Endothelial cell of umbilical vein (primary cell): Measurements from ENCODE around the gene CFLAR. TPM values are rescaled to one million over a fixed set of nuclear protein-coding genes. Genes with fewer than 3 reads are reported as not detected.

Experiments used
- BruUV-seq: library from RNA; stranded (reverse); fragments of 400-500 nt; replicated peaks from 2 replicates; lab custom pipeline; 2021; lab: Mats Ljungman, UMichigan
- CTCF ChIA-PET: fragments of 300-600, 350-600 bp; sonication (Branson Sonifier 250); formaldehyde crosslinking; loops from one replicate; lab custom pipeline; 2021; ENCODE audit warnings: antibody characterized with exemption, inconsistent platforms; lab: Charles Lee
- POLR2A ChIA-PET: fragments of 300-600, 350-600 bp; sonication (Branson Sonifier 250); formaldehyde crosslinking; loops from one replicate; lab custom pipeline; 2021; ENCODE audit warnings: antibody characterized with exemption, inconsistent platforms; lab: Charles Lee
- DNase-seq: peaks from one replicate; pipeline ENCODE4 v3.0.0-alpha.2; 2011; ENCODE audit warnings: low read depth, low spot score
- FAIRE-seq: peaks from 2 replicates; lab custom pipeline; 2011; peaks lifted over from hg19 to GRCh38; lab: Jason Lieb, UNC
- H2AFZ ChIP-seq: 2 replicates; pipeline ENCODE4 v1.6.0; 2012; ENCODE audit warnings: low read depth, low read length, control low read depth, inconsistent platforms
- H3K27ac ChIP-seq: 2 replicates; pipeline ENCODE4 v1.5.1; 2011; ENCODE audit warnings: low read depth, mild to moderate bottlenecking, control low read depth, low read length, moderate library complexity; ENCODE audit not compliant: insufficient read depth
- H3K27me3 ChIP-seq, 2 experiments: 2 replicates each; pipeline versions ENCODE4 v1.6.0 to v1.6.1; 2011; ENCODE audit warnings: low read length in 2 of 2, mixed read lengths in 1 of 2; ENCODE audit not compliant: control insufficient read depth in 2 of 2, insufficient read depth in 2 of 2
- H3K36me3 ChIP-seq, 2 experiments: 2 replicates in 1 of 2; 3 replicates in 1 of 2; pipeline ENCODE4 v1.5.1; 2011; ENCODE audit warnings: low read length in 2 of 2, mild to moderate bottlenecking in 1 of 2, moderate library complexity in 1 of 2; ENCODE audit not compliant: control insufficient read depth in 2 of 2, insufficient read depth in 2 of 2; ENCODE audit errors: extremely low read depth in 1 of 2
- H3K4me1 ChIP-seq: 3 replicates; pipeline ENCODE4 v1.5.1; 2011; ENCODE audit warnings: mild to moderate bottlenecking, low read length; ENCODE audit not compliant: control insufficient read depth, insufficient read depth; ENCODE audit errors: extremely low read depth
- H3K4me2 ChIP-seq: 2 replicates; pipeline ENCODE4 v1.6.1; 2011; ENCODE audit warnings: low read length, control low read depth, mixed read lengths; ENCODE audit not compliant: insufficient read depth
- H3K4me3 ChIP-seq, 3 experiments: fragments of 200-600 bp in 1 of 3; sonication (generic), shearing (Covaris generic) in 1 of 3; replicated peaks in 1 of 3; 2 replicates each; pipeline ENCODE4 v1.5.1; 2011 to 2016; ENCODE audit warnings: control low read depth in 3 of 3, low read length in 3 of 3, mild to moderate bottlenecking in 2 of 3, inconsistent platforms in 1 of 3, low read depth in 1 of 3, moderate library complexity in 1 of 3; ENCODE audit not compliant: insufficient read depth in 1 of 3
- H3K79me2 ChIP-seq: 2 replicates; pipeline ENCODE4 v1.6.0; 2012; ENCODE audit warnings: low read length, inconsistent platforms; ENCODE audit not compliant: control insufficient read depth, insufficient read depth
- H3K9ac ChIP-seq: replicated peaks from 2 replicates; pipeline ENCODE3; 2011; ENCODE audit warnings: low read length, control low read depth; ENCODE audit not compliant: insufficient read depth; ENCODE audit errors: extremely low read depth
- H3K9me1 ChIP-seq: replicated peaks from 3 replicates; pipeline ENCODE4 v1.6.0; 2011; ENCODE audit warnings: mild to moderate bottlenecking, low read length; ENCODE audit not compliant: control insufficient read depth, insufficient read depth; ENCODE audit errors: extremely low read depth
- H3K9me3 ChIP-seq: replicated peaks from 2 replicates; pipeline ENCODE4 v1.5.1; 2012; ENCODE audit warnings: low read length, inconsistent platforms; ENCODE audit not compliant: control insufficient read depth, insufficient read depth
- H4K20me1 ChIP-seq: replicated peaks from 2 replicates; pipeline ENCODE3; 2011; ENCODE audit warnings: mild to moderate bottlenecking, low read length; ENCODE audit not compliant: control insufficient read depth, insufficient read depth; ENCODE audit errors: extremely low read depth
- CTCF ChIP-seq, 2 donors: IDR thresholded peaks; 1 replicate in 1 of 2; 2 replicates in 1 of 2; pipeline ENCODE4 v1.5.1; 2011; ENCODE audit warnings: low read length in 2 of 2, mild to moderate bottlenecking in 2 of 2, moderate library complexity in 2 of 2, control low read depth in 1 of 2, inconsistent platforms in 1 of 2, low read depth in 1 of 2; ENCODE audit not compliant: insufficient read depth in 1 of 2; ENCODE audit errors: extremely low read depth in 1 of 2
- EZH2 ChIP-seq: IDR thresholded peaks from 2 replicates; pipeline ENCODE4 v1.6.1; 2012; ENCODE audit warnings: borderline replicate concordance, low read depth, mild to moderate bottlenecking, moderate library complexity, low read length, inconsistent platforms; ENCODE audit not compliant: severe bottlenecking
- FOS ChIP-seq: IDR thresholded peaks from 2 replicates; pipeline ENCODE4 v1.6.1; 2011; ENCODE audit warnings: mild to moderate bottlenecking, low read length, moderate library complexity, borderline replicate concordance; ENCODE audit not compliant: insufficient read depth
- GATA2 ChIP-seq: IDR thresholded peaks from 2 replicates; pipeline ENCODE4 v1.7.0; 2011; ENCODE audit warnings: low read depth, mild to moderate bottlenecking, moderate library complexity, mixed read lengths, low read length; ENCODE audit not compliant: insufficient read length, insufficient read depth
- JUN ChIP-seq: IDR thresholded peaks from 2 replicates; pipeline ENCODE4 v1.6.1; 2011; ENCODE audit warnings: borderline replicate concordance, low read depth; ENCODE audit not compliant: insufficient read length, insufficient read depth
- MAX ChIP-seq: IDR thresholded peaks from 2 replicates; pipeline ENCODE4 v1.6.1; 2011; ENCODE audit not compliant: insufficient read depth, insufficient read length
- MYC ChIP-seq: IDR thresholded peaks from one replicate; pipeline ENCODE4 v1.6.1; 2011; ENCODE audit warnings: mild to moderate bottlenecking, low read depth, low read length
- POLR2A ChIP-seq: IDR thresholded peaks from 2 replicates; pipeline ENCODE4 v1.6.1; 2012; ENCODE audit warnings: low read depth, mild to moderate bottlenecking, control low read depth, low read length
- POLR2AphosphoS5 ChIP-seq: IDR thresholded peaks from 2 replicates; pipeline ENCODE4 v1.6.1; 2012; ENCODE audit warnings: low read depth, mild to moderate bottlenecking, control low read depth, low read length, moderate library complexity; ENCODE audit not compliant: insufficient read depth
- dilution Hi-C: fragments of 300-500 bp; cut with MboI; formaldehyde crosslinking; loops from one replicate; pipeline ENCODE4 v1.15.0; 2019; ENCODE audit warnings: low sequenced_read_pairs; ENCODE audit not compliant: extremely low pct_ligation_motif_present
- intact Hi-C: fragments of 100-400 bp; cut with micrococcal nuclease; formaldehyde crosslinking; loops from one replicate; pipeline ENCODE4 v1.10.0; 2022
- polyA plus RNA-seq, 4 experiments: library from polyadenylated mRNA; depleted of rRNA in 3 of 4; stranded (reverse) in 3 of 4; unstranded in 1 of 4; fragments of >200 nt; gene quantifications; 2 replicates each; pipeline versions ENCODE4 v1.2.1 to v1.2.3, GENCODE V29; 2011 to 2012; ENCODE audit warnings: missing spikeins in 1 of 4
- total RNA-seq: library from RNA; stranded (reverse); gene quantifications from 2 replicates; pipeline ENCODE4 v1.2.3, GENCODE V29; 2021

Gene CFLAR
- total and polyA plus RNA-seq, 2 donors (not counting 3 experiments of a cell fraction or from before 2014, with no cell fraction given), result 104 to 260 TPM

- DNase-seq (no peak), FAIRE-seq (no peak)
- no peaks in the 10 kb centered on the region for H4K20me1 ChIP-seq
- no peak overlapping the region for H2AFZ ChIP-seq
- ChIA-PET CTCF (interaction anchor here (1.7 to 3.0 kb wide), 4 partner anchors 10 to 67 kb away, joined by 4 to 7 read pairs (median 7); no protein-coding TSS in a partner anchor), POLR2A (no interaction called here)
- no peaks in the 10 kb centered on the region for H3K36me3 ChIP-seq
- BruUV-seq, result no TSS peak
- no peak overlapping the region for H3K9ac ChIP-seq
- H3K9me3 ChIP-seq, result no peaks in the 10 kb centered on the region
- H3K4me3 ChIP-seq, result no peak overlapping the region
- H3K27me3 ChIP-seq, result no peaks in the 10 kb centered on the region
- no peaks in the 10 kb centered on the region for H3K9me1 ChIP-seq
- TF ChIP-seq JUN, result no peak
- peaks cover 13% of the 10 kb centered on the region for H3K4me1 ChIP-seq
- H3K79me2 ChIP-seq, result peaks cover 2% of the 10 kb centered on the region
- intact Hi-C loops (no loop called here), dilution Hi-C loops (no loop called here)
- no peak overlapping the region for H3K4me2 ChIP-seq
- H3K27ac ChIP-seq, result no peak overlapping the region
Observed at GRCh38 chr2:201110615-201111014, 5.3 kb upstream of the CFLAR start.

- CTCF ChIA-PET, result interaction anchor here (1.7 to 3.0 kb wide), 4 partner anchors 10 to 66 kb away, joined by 4 to 7 read pairs (median 7); no protein-coding TSS in a partner anchor
- TF ChIP-seq POLR2A (no peak), EZH2 (no peak), MAX (no peak), FOS (no peak), MYC (no peak), JUN (no peak), POLR2AphosphoS5 (no peak), CTCF (IDR thresholded peaks at IDR 0.05; ENCODE audit: extremely low read depth in 1 of 2, insufficient read depth in 1 of 2, low read depth in 1 of 2, low read length in 2 of 2) (no peak), GATA2 (no peak)
- Histone ChIP-seq H3K4me2 (no peak overlapping the region), H3K27me3 (no peaks in the 10 kb centered on the region), H3K9me3 (no peaks in the 10 kb centered on the region), H3K4me3 (no peak overlapping the region), H3K4me1 (peaks cover 17% of the 10 kb centered on the region), H3K36me3 (no peaks in the 10 kb centered on the region), H2AFZ (no peak overlapping the region), H3K27ac (no peak overlapping the region), H3K9ac (no peak overlapping the region), H3K79me2 (peaks cover 2% of the 10 kb centered on the region), H3K9me1 (no peaks in the 10 kb centered on the region), H4K20me1 (no peaks in the 10 kb centered on the region)
- DNase-seq (no peak), FAIRE-seq (no peak)
- no TSS peak for BruUV-seq
- intact Hi-C loops (no loop called here), dilution Hi-C loops (no loop called here)
- POLR2A ChIA-PET, result no interaction called here
Observed at GRCh38 chr2:201111096-201111495, 4.9 kb upstream of the CFLAR start.
